ENCODE measurements around the gene ASTL.

Gene ASTL

DNA sequence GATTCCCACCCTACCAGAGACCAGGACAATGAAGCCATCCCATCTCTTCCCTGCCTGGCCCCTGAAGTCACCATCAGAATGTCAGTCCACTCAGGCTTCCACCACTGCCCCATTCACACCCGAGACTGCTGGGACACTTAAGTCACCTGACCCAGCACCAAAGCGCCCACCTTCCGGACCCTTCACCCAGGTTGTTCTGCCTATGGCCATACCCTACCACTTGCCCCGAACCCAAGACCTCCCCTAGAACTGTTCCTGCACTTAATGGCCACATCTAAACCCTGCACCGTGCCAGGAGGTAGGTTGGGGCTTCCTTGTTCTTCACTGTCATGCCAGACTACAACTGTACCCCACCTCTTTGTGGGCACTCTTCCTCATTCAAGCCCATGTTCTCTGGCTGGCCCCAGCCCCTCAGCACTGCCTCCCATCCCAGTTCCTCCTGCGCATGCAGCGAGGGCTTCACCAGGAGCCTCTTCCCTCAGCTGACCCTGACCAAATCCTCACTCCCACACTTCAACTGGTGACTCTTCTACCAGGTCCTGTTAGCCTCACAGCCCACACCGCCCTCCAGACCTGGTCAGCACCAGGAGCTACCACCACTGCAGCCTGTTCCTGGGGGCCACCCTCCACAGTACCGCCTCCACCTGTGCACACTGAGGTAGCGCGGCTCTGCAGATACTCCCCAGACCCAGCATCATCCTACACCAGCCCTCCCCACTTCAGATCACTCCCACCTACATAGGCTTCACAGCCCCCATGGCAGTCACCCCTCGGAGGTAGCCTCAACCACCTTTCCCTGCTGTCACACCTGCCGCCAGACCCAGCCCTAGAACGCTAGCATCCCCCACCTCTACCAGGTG, 13.7 kb downstream of the ASTL start:
- peak; percentile 32 for DNase-seq

DNA sequence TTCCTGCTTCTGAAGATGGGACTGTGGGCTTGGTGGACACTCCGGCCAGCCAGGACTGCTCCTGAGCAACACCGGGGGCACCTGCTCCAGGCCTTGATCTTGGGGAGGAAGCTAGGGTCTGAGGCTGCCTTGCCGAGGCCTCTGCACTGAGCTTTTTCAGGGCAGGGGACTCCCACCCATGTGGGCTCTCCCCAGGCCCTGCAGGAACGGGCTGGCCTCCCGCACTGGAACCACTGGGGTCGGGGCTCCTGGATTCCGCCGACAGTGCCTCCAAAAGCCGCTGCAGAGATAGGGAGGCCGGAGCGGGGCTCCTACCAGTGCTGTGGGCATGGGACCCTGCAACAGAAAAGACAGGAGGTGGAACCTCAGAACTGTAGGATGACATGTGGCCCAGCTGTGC, 14.4 kb downstream of the ASTL start:
- DNase-seq: no peak

GRCh38 chr2:96123290-96123689, 15.0 kb downstream of the ASTL start:
- no peak for DNase-seq

GRCh38 chr2:96122391-96122790, 15.9 kb downstream of the ASTL start:
- DNase-seq: no peak

GRCh38 chr2:96121414-96121813, 16.9 kb downstream of the ASTL start:
- no peak for DNase-seq

DNA sequence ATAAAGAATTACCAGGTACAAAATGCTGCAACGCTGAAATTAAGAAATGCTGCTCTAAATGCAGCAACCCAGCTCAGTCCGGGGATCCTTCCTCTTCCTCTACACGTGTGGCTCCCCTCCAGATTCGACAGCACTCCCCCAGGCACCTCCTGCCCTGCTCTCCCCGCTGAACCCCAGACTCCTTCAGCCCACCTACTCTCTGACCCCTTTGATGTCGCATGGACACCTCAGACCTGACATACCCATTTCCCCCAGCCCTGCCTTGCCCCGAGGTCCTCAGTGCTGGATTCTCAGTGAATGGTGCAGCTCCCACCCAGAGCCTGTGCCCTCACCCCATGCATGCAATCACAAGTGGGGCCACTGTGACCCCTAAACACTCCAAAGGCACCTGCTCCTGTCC, 17.3 kb downstream of the ASTL start:
- DNase-seq: no peak

- peak; percentile 51 for DNase-seq
These were observed 18.1 kb downstream of the ASTL start for GRCh38 chr2:96120091-96120720.

DNA sequence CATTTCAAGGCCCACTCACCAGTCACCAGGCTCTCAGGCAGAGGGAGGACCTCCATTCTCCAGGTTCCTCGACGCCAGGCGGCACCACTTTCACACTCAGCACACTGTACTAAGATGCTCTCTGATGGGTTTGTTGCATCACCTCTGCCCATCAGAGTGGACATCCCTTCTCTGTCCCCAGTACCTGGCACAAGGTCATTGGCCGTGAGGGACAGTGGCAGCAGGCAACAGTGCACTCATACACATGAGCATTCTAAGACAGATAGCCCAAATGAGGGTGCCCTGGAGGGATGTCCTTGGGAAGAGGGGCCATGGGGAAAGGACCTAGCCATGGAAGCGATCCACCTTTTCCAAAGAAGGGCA, 18.9 kb downstream of the ASTL start:
- DNase-seq: no peak

DNA sequence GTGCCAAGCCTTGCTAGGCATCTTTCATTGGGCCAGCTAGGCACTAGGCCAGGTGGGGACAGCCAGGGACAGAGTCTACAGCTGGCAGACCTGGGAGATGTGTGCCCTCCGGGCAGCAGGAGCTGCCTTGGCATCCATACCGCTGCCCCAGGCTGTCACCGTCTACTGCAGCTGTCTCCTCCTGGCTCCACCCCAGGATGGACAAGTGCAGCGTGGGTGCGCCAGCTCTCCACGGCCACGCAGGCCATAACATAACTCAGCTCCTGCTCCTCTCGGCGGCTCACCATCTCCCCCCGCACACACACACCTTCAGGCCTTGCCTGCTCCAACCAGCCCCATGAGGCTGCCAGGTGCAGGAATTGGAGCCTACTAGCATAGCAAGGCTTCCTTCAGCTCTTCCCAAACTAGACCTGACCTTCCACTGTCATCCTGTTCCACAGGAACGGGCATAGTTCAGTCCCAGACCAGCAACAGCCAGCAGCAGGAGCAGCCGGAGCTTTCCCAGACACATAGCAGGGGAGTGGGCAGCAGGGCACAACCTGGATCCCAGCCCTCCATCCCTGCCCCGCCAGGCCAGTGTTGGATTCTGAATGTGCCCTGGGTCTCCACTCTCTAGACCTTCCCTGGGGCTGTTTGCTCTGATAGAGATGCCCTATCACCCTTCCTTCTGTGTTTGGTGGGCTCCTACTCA, 19.5 kb downstream of the ASTL start:
- no peak for DNase-seq

- no peak for DNase-seq
These were observed 20.4 kb downstream of the ASTL start for GRCh38 chr2:96117701-96118588.

- peak; percentile 51 for DNase-seq
These were observed 21.3 kb downstream of the ASTL start for GRCh38 chr2:96116879-96117533.

DNA sequence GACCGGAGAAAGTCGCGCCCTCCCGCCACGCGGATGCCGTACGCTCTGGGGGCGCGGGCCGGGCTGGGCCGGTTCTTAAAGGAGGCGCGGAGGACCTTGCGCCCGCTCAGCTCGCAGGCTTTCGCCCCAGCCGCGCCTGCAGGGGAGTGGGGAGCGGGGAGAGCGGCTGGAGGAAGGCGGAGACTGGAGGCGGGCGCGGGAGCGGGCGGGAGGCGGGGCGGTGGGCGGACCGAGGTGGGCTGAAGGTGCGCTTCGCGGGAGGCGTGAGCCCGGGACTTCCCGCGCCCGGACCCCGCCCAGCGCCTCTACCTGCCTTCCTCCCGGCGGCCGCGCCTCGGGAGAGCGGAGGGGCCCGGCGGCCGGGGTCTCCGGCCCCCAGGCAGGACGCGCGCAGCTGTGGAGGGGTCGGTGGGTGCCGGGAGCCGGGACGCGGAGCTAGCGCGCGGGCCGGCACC, 21.9 kb downstream of the ASTL start, which contains the start of gene ADRA2B:
Gene ADRA2B (minus strand): TSS at position 148 of the 455 bp plus-strand sequence. CDS start 422 bp downstream, outside the sequence.
- peak; percentile 22 for DNase-seq

- DNase-seq: no peak
These were observed 22.5 kb downstream of the ASTL start for GRCh38 chr2:96115631-96116423.

DNA sequence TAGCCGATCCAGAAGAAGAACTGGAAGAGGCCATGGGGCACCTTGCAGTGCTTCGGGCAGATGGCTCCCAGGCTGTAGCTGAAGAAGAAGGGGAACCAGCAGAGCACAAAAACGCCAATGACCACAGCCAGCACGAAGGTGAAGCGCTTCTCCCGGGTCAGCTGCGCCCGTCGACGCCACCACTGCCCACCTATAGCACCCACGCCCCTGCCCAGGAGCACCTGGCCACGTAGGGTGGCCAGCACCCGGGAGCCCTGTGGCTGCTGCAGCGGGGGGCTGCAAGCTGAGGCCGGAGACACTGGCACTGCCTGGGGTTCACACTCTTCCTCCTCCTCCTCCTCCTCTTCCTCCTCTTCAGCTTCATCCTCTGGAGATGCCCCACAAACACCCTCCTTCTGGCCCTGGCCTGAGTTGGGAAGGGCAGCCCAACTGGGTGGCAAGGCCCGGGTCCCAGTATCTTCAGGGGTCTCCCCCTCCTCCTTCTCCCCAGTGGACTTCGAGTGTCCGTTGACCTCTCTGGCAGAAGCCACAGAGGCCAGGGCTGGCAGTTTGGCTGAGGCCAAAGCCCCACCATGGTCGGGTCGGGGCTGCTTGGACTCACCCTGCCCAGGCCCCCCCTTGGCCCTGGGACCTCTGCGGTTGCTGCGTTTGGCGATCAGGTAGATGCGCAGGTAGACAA, 23.3 kb downstream of the ASTL start:
- no peak for DNase-seq

DNA sequence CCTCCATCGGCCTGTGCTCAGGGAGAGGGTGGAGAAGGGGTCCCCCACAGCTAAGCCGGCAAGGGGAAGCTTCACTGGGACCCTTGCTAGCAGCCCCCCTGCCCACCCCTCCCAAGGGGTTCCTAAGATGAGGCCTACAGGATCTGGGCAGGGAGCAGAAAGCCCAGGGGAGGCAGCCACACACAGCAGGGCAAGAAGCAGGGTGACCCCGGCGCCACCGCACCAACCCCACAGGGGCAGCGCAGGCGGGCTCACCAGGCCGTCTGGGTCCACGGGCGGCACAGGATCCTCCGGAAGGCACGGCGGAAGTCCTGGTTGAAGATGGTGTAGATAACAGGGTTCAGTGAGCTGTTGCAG, 23.8 kb downstream of the ASTL start:
- DNase-seq: no peak

GRCh38 chr2:96113951-96114350, 24.4 kb downstream of the ASTL start:
- DNase-seq: no peak

GRCh38 chr2:96113367-96113677, 25.0 kb downstream of the ASTL start:
- no peak for DNase-seq

- DNase-seq: no peak
These were observed 25.6 kb downstream of the ASTL start for GRCh38 chr2:96112501-96113366.

DNA sequence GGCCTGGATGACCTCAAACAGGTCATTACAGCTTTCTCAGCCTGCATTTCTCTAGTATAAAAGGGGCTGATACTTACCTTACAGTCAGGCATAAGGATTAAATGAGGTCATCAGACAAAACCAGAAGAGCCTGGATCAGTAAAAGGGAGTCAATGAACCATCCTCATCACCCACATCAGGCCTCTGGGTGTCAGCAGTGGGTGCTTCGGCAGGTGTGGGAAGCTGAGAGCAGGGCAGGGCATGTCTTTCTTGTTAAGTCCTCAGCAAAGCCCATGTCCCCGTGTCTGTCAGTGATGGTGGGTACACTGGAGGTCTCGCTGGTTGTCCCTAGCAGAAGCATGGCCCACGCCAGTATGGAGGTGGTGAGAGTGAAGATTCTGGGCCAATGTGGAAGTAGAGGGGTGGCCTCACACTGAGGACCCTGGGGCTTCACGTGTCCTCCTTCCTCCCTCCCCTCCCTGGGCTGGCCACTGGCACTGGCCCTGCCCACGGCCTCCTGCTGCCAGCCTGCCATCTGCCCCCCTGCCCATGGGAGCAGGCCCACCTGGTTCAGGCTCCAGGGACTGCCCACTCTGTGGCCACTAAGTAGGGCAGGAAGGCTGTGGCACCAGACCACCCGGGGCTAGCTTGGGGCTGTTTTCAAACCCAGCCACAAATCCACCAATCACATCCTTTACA, 26.3 kb downstream of the ASTL start:
- no peak for DNase-seq

Data from inflammatory macrophage treated with lipopolysaccharide for 4 hours (primary cell).